ENCODE data around the gene RAB43.

RAB43 gene

DNA sequence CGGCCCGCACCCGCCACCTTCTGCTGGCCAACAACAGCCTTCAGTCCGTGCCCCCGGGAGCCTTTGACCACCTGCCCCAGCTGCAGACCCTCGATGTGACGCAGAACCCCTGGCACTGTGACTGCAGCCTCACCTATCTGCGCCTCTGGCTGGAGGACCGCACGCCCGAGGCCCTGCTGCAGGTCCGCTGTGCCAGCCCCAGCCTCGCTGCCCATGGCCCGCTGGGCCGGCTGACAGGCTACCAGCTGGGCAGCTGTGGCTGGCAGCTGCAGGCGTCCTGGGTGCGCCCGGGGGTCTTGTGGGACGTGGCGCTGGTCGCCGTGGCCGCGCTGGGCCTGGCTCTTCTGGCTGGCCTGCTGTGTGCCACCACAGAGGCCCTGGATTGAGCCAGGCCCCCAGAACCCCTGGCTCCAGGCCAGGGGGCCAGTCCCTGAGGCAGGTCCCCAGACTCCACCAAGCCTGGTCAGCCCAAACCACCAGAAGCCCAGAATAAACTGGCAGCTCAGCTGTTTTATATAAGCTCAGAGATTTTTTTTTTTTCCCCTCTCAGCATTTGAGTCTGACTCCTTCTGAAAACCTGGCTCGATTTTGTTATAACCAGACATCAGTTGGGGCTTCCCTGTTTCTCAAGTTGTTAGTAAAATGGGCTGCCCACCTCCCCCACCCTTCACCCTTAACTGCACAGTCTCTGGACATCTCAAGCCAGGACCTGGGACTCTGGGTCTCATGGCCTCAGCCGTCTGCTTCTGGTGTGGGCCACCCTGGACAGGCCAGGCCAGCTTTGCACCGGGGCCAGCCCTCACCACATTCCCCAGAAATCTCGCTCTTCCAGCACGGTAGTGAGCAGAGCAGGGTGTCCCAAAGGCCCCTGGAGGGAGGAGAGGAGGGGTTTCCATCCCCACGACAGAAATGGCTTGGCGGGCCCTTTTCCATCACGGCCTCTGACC is 59.4 kb downstream of the RAB43 start:
- DNase-seq (ENCODE audit: low read depth in 4 of 4, low spot score in 1 of 4): no peak

DNA sequence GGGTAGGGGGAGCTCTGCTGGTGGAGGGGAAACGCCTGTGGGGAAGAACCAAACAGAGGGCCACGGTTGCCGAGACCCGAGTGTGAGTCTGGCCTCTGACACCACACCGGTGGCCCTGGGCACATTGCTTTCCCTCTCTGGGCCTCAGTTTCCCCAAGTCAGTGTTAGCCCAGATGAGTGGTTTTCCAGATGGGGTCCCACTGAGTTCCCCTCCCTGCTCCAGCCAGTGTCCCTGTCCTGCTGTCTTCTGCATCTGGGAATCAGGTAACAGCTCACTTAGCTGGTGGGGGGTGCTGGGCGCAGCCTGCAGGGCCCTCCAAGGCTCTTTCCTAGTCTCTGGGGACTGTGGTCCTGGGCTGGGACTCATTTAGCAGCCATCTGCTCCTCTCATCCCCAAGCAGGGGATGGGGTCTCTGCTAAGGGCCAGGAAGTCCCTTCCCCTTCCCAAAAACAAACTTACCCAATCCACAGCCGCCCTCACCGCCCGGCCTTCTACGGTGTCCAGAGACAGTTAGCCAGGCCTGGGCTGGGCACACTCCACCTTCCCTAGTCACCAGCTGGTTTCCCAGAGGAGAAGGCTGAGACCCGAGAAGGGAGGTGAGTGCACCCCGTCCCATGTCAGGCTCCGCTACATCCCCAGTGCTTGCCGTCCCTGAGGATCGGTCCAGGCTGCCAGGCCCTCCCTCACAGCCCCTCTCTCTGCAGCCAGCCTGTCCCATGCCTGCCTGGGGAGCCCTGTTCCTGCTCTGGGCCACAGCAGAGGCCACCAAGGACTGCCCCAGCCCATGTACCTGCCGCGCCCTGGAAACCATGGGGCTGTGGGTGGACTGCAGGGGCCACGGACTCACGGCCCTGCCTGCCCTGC is 60.3 kb downstream of the RAB43 start:
- no peak for DNase-seq (ENCODE audit: low read depth in 4 of 4, low spot score in 1 of 4)

DNA sequence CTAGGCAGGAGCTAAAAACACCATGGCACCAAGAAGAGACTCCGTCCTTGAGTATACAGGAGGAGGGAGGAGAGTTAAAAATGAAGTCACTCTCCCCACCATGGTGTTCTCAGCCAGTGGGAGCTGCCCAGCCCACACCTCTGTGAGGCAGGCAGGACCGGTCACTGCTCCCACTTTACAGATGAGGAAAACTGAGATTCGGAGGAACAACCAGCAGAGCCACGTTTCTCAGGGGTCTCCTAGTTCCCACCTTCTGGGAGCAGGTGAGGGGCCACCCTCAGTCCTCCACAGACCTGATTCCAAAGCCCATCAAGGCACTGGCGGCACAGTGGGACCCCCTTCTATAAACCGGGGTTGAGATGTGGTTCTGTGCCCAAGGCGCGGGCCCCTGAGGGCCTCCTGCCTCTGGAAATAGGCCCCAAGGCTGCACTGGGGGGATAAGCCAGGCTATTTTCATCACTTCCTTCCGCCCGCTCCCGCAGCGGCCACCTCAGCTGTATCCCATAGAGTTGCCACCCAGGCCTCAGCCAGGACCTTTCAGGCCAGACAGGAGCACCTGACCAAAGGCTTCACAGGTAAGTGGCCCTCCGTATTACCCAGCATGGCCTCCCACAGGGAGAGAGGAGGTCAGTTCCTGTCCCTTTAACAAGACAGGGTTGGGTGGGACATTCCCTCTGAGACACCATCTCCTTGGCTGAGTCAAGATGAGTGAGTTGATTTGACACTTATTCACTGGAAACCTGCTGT is 61.2 kb downstream of the RAB43 start, which contains the start of gene GP9:
Gene GP9, plus strand, starts transcription at position 504 of the 747 bp plus-strand sequence. CDS start 961 bp downstream, outside the sequence.
- DNase-seq (ENCODE audit: low read depth in 4 of 4, low spot score in 1 of 4): no peak

DNA sequence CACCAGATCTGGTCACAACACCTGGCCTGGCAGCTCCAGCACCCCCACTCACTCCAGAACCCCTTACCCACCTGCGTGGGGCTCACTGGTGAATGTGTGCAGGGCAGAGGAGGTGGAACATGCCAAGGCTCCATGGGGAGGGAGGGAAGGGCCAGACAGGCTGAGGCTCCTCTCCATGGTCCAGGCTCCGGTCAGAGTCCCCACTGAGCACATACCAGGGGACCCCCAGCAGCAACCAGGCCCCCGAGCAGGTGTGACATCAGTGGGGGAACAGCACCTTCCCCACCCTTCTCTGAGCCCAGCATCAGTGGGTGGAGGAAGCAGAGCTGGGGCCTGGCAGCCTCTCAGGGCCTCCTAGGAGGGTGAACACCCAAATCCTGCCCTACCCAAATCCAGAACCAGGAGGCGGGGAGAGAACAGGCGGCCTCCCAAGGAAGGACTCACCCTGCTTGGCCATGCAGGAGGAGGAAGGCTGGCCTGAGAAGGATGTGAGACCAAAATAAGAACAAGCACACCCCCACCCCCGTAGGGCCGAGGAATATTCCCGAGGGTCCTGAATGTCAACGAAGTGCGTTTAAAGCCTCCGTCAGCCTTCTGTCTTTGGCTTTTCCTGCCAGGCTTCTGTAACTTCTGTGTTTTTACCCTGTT is 62.2 kb downstream of the RAB43 start:
- no peak for DNase-seq (ENCODE audit: low read depth in 4 of 4, low spot score in 1 of 4)

DNA sequence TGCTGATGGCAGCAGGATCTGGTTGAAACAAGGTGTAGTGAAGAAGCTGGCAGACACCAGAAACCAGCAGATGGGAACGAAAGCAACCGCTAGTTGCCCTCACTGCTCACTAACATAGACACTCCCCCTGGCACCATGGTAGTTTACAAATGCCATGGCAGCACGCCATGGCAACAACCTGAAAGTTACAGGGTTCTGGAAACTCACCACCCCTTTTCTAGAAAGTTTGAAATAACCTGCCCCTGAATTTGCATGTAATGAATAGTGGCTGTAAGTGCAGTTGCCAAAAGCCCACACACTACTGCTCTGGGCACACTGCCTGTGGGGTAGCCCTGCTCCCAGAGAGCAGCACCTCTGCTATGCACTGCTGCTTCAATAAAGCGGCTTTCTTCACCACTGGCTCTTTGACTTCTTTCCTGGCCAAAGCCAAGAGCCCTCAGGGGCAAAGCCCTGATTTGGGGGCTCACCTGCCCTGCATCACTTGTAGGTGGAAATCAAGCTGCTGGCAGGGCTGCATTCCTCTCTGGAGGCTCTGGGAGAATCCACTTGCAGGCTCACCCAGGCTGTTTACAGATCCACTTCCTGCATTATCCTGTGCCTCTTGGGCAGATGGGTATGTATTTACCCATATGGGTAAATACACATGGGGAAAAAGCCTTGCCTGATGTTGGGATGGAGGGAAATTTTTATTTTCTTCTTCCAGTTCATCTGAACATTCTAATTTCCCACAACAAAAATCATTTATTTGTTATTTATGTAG is 63.0 kb downstream of the RAB43 start:
- DNase-seq (ENCODE audit: low read depth in 4 of 4, low spot score in 1 of 4): no peak

DNA sequence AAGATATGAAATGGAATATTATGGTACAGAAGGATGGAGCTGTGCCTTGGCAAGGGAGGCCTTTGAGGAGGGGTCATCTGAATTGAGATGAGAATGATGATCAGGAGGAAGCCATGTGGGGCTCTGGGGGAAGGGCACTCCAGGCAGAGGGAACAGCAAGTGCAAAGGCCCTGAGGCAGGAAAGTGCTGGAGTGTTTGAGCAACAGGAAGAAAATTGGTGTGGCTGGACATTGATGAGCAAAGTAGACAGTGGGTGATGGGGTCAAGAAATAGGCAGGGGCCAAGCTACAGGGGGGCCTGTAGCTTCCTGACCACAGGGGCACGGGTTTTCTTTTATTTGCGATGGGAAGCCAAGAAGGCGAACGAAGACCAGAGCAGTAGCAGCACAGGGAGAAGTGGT is 64.4 kb downstream of the RAB43 start:
- no peak for DNase-seq (ENCODE audit: low read depth in 4 of 4, low spot score in 1 of 4)

DNA sequence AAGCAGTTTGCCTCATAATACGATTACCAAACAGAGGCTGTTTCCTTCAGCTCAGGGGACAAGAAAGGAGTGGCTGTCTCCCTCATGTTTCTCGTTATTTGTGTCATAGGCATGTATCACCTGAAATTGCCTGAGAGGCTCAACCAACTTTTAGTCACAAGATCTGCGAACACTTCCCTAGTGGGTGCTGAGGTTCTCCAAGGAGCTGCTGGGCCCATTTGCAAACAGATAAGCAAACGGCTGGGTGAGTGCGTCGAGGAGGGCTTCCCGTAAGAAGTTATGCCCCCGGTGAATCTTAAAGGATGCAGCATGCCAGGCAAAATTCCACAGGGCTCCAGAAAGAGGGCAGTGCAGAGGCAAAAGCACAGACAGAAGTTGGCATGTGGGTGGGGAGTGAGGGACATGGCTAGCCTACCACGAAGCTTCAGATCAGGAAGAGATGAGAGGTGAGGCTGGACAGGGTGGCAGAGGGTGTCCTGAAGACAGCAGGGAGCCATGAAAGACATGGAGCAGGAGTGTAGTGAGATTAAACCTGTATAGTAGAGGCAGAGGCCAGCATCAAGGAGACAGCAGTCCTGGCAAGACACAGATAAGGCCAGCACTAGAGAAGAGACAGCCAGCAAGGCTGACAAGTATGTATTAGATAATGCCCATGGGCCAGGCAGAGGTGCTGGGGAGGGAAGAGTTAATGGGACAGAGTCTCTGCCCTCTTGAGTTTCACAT is 65.0 kb downstream of the RAB43 start:
- no peak for DNase-seq (ENCODE audit: low read depth in 4 of 4, low spot score in 1 of 4)

DNA sequence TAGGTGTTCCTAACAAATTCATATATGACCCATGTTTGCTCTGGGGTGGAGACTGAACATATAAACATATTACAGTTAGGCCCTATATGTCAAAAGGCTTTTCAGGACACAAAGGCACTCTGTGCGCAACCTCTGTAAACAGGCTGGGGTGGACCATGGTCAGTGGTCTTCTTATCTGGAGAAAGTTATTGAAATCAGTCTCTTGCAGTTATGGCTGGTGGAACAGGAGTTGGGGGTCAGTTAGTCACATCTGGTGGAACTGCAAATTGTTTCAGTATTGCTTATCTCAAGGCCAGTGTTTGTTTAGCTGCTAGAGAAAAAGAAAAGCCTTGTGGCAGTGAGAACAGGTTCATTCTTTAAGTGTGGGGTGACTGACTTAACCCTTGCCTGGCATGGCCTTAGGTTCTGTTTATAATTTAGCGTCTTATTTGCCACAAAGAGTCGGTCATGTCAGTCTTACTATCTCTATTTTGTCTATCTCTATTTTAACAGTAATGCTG is 66.9 kb downstream of the RAB43 start:
- no peak for DNase-seq (ENCODE audit: low read depth in 4 of 4, low spot score in 1 of 4)

DNA sequence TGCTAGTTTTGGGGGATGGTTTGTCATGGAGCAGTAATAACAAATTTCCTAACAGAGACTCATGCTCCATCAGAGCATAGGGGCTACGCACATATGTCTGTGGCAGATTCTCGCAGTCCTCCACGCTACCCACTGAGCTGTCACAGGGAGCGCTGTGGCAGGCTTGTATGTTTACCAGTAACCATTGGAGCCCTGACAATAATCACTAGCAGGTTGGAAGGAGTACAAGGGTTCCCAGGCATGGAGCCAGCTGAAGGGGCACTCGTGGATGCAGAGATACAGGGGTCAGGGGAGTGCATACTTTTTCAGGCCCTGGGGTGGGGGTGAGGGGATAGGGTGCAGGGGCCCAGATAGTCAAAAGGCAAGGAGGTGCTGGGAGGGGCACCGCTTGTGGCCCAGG is 68.9 kb downstream of the RAB43 start:
- DNase-seq (ENCODE audit: low read depth in 4 of 4, low spot score in 1 of 4): no peak

DNA sequence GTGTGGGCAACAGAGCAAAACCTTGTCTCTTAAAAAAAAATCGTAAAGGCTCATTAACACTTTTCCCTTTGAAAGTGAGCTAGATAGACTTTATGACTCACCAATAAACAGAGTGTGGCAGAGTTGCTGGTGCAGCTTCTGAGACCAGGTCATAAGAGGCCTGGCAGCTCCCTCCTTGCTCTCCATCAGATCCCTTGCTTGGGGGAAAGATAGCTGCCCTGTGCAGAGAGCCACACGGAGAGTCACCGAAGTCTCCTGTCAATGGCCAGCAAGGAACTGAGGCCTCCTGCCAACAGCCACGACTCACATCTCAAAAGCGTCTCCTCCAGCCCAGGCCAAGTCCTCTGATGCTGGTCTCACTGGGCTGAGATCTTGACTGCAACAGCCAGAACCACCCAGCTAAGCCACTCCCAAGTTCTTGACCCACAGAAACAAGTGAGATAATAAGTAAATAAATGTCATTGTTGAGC is 69.7 kb downstream of the RAB43 start:
- no peak for DNase-seq (ENCODE audit: low read depth in 4 of 4, low spot score in 1 of 4)

DNA sequence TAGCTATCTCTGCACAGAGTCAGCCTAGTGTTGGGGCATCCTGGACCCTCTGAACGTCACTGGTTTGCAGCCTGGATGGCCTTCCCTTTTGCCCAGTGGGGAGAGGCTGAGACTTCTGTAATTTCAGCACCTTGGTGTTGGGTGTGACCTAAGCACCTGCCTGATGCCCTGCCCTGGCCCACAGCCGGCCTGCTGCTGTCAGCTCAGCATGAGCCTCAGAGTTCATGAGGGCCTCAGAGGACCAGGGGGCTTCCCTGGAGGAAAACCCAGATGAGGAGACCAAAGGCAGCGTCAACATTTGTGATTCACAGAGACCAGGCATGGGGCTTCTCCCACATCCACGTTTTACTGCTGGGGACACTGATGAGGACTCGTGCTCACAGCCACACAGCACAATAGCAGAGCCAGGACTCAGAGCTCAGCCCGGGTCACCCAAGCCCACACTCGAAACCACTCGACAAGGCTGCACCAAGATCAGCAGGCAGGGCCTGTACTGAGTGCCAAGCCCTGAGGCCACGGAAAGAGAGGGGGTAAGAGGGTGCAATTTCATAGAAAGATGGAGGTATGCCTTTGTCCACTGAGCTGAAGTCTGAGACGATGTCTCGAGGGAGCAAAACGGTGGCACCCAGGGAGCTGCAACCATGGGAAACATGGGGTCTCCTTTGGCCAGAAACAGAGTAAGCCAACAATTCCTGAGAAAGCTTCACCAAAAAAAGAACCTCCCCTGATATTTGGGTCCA is 70.9 kb downstream of the RAB43 start:
- no peak for DNase-seq (ENCODE audit: low read depth in 4 of 4, low spot score in 1 of 4)

DNA sequence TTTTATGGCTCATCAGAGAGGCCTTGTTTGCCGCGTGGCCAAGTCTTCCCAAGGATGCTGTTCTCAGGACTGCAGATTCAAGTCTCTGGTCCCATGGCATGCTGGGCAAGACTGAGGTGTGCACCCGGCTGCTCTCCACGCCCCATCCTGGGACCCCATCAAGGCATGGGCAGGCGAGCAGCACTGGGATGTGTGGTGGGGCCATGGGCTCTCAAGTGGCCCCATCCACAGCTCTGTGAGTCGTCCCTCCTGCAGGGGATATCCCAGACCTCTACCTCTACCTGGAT is 74.1 kb downstream of the RAB43 start:
- no peak for DNase-seq (ENCODE audit: low read depth in 4 of 4, low spot score in 1 of 4)

DNA sequence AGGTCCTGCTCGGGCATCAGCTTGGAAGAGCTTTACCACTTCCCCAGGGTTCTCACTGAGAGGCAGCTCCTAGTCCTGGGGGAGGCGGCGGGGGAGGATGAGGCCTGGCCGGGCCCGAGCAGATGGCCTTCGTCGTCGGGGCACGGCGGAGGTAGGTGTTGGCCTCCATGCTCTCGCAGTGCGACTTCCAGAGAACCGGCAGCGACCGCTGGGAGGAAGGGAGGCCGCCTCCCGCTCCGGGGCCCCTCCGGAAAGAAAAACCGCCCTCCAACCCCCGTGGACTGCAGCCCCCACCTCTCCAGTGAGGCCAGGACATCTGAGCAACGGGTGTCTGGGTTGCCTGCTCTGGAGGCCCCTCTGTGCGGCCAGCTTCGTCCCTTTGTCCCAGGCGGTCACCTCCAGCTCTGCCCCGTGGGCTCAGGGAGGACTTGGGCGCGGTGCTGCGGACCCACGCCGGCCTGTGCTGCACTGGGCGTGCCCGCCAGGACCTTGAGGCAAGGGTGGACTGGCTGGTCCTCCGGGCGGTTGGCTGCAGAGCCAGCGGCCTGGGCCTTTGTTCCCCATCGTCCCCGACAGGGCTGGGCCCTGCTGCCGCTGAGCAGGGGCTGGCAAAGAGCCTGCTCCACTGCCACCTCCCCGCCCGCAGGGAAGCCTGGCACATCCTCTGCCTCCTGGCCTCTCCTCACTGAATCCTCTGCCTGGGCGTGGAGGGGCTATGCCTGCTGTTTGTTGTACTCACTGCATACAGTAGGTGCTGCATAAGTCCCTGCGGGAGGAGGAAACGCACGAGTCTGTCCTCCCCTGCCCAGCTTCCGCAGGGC is 74.7 kb downstream of the RAB43 start:
- DNase-seq (ENCODE audit: low read depth in 4 of 4, low spot score in 1 of 4): no peak

DNA sequence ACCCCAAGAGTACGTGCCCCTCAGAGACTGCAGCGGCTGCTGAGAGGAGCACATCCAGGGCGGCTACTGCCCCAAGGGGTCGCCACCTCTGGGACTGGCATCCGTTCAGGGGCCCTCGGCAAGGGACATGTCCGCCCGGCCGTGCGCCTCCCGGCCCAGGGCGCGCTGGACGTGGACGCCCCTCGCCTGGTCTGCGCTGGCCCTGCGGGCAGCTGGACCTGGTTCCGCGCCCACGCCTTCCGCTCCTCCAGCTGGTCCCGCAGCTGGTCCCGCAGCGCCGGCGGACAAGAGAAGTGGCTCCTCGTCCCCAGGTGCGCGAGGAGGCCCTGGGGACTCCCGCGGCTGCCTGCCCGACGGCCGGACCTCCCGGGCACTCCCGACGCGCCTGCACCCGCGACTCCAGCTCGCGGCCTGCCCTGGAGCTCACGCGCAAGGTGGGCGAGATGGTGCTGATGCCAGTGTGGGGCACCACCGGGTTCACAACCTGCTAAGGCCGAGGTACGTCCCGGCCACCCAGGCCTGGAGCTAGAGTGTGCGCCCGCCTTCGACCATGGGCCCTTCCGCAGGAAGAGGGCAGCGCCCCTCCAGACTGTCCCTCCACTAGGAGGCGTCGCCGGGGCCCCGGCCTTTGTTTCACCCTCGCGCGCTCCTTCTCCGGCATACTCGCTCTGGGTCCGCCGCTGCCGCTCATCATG is 75.4 kb downstream of the RAB43 start:
- DNase-seq (ENCODE audit: low read depth in 4 of 4, low spot score in 1 of 4): no peak

DNA sequence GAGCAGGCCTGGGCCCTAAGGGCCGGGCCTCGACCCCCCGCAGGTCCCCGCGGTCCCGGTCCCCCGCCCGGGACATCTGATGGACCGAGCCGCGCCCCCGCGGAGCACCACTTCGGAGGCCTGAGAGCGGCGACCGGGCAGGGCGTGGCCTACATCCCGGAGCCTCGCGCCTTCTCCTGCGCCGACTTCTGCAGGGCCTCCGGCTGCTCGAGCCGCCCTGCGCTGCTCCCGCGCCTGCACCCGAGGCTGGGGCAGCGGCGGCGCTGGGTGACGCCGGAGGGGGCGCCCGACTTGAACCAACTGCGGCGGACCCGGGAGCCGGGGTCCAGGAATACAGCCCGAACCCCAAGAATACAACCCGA is 75.9 kb downstream of the RAB43 start:
- DNase-seq (ENCODE audit: low read depth in 4 of 4, low spot score in 1 of 4): peak in 1 of 4 experiments; percentile 30

DNA sequence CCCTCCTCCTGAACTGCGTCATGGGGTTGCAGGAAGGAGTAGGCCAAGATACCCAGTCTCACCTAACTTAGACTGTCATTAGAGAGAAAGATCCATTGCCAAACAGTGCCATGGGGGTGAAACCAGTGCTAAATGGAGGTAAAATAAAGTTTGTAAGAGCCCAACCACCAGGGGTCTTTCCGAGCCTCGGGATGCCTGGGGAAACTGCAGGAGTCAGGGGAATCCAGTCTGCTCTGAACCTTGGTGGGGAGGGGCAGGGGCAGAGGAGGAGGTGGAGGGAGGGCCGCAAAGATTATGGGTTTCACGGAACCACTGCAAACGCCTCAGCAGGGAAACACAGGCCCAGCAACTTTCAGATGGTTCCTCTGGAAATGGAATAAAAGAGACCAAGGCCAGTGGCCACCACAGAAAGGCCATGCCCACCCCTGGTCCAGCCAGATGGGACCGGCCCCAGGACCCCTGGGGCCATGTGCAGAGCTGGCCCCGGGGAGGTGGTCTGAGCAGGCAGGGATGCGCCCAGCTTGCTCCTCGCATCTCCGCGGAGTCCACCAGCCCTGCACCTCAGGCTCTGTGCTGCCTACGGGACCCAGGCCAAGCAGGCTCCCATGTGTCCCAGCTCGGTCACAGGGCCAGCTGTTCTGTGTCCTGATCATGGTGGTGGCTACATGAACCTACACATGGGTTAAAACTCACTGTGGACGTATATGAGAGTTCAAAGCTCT is 80.9 kb downstream of the RAB43 start:
- DNase-seq (ENCODE audit: low read depth in 4 of 4, low spot score in 1 of 4): no peak

DNA sequence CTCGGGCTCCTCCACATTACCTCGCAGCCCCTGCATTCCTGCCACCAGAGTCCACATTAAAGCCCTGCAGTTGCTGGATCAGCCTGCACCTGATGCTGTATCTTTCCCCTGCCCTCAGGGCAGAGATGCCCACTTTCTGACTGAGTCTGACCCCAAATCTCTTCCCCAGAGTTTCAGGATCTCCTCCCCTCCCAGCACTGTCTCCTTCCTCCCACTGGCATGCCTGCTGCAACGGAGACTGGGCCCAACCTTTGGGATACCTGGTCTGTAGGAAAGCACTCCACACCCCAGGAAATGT is 81.6 kb downstream of the RAB43 start:
- no peak for DNase-seq (ENCODE audit: low read depth in 4 of 4, low spot score in 1 of 4)

Data from stimulated activated CD4-positive, alpha-beta T cell treated with anti-CD3 and anti-CD28 coated beads, Interleukin-1b, Interleukin-23, amount 100 ng/mL, for 24 hours (primary cell).